K562 (cell line): ENCODE results near the gene EN1. TPM values are rescaled to one million over a fixed set of nuclear protein-coding genes. Genes with fewer than 3 reads are reported as not detected.

ENCODE experiments used
- ATAC-seq: fragments of 200-7000 bp; cut with Tn5 transposase; 3 replicates; pipeline ENCODE4 v1.9.1; 2020; ENCODE audit warnings: moderate library complexity
- Bru-seq: library from RNA; stranded (reverse); fragments of 400-500 nt; gene quantifications from one replicate; lab custom pipeline; 2021; lab: Mats Ljungman, UMichigan
- BruChase-seq, 2 experiments: library from RNA; stranded (reverse); fragments of 400-500 nt; gene quantifications; one replicate each; lab custom pipeline; 2021; lab: Mats Ljungman, UMichigan
- BruUV-seq: library from RNA; stranded (reverse); fragments of 400-500 nt; replicated peaks from 2 replicates; lab custom pipeline; 2021; lab: Mats Ljungman, UMichigan
- CTCF ChIA-PET: fragments of 300-600 bp; formaldehyde crosslinking; extraction: SDS; loops from one replicate; lab custom pipeline; 2021; ENCODE audit warnings: low intra/inter-chr PET ratio; lab: Yijun Ruan, JAX
- POLR2A ChIA-PET: fragments of 300-600, 350-650 bp; sonication (Branson Sonifier 250); formaldehyde crosslinking; extraction: SDS; loops from one replicate; lab custom pipeline; 2021; ENCODE audit warnings: antibody characterized with exemption, inconsistent platforms; lab: Yijun Ruan, JAX
- DNase-seq, 4 experiments: peaks; one replicate each; pipeline versions ENCODE4 v3.0.0 to v3.0.0-alpha.2; 2011 to 2018; ENCODE audit warnings: low spot score in 3 of 4, mixed read lengths in 3 of 4; ENCODE audit errors: extremely low read depth in 1 of 4
- FAIRE-seq: peaks from 2 replicates; lab custom pipeline; 2011; peaks lifted over from hg19 to GRCh38; lab: Jason Lieb, UNC
- H2AFZ ChIP-seq: 2 replicates; pipeline ENCODE4 v1.6.0; 2011; ENCODE audit warnings: low read depth, low read length, control low read depth, inconsistent platforms
- H3K27ac ChIP-seq: fragments of 200-600 bp; 3 replicates; pipeline ENCODE4 v1.8.0; 2011; ENCODE audit warnings: low read depth, mild to moderate bottlenecking, control low read depth, inconsistent platforms, low read length, moderate library complexity, mixed read lengths; ENCODE audit errors: extremely low read depth
- H3K27me3 ChIP-seq, 2 experiments: fragments of 300-600 bp in 1 of 2; 2 replicates in 1 of 2; 3 replicates in 1 of 2; pipeline versions ENCODE4 v1.6.0 to v1.8.0; 2011; ENCODE audit warnings: inconsistent platforms in 2 of 2, low read length in 2 of 2, mild to moderate bottlenecking in 1 of 2, mixed read lengths in 1 of 2, moderate library complexity in 1 of 2; ENCODE audit not compliant: control insufficient read depth in 2 of 2, insufficient read depth in 2 of 2
- H3K36me3 ChIP-seq: fragments of 300-600 bp; 3 replicates; pipeline ENCODE4 v1.8.0; 2011; ENCODE audit warnings: mild to moderate bottlenecking, low read length, inconsistent platforms; ENCODE audit not compliant: control insufficient read depth, insufficient read depth
- H3K4me1 ChIP-seq, 2 experiments: fragments of 200-600 bp in 1 of 2; replicated peaks in 1 of 2; 2 replicates in 1 of 2; 3 replicates in 1 of 2; pipeline versions ENCODE4 v1.5.1 to v1.8.0; 2011; ENCODE audit warnings: inconsistent platforms in 2 of 2, low read length in 2 of 2, mild to moderate bottlenecking in 1 of 2, mixed read lengths in 1 of 2, moderate library complexity in 1 of 2; ENCODE audit not compliant: control insufficient read depth in 2 of 2, insufficient read depth in 2 of 2
- H3K4me2 ChIP-seq: 2 replicates; pipeline ENCODE4 v1.6.1; 2011; ENCODE audit warnings: low read length, control low read depth, inconsistent platforms, mixed read lengths; ENCODE audit not compliant: insufficient read depth
- H3K4me3 ChIP-seq: fragments of 200-600 bp; sonication (generic), shearing (Covaris generic); 2 replicates; pipeline ENCODE4 v1.5.1; 2016; ENCODE audit warnings: control low read depth, inconsistent platforms
- H3K79me2 ChIP-seq: fragments of 200-600 bp; 3 replicates; pipeline ENCODE4 v1.8.0; 2011; ENCODE audit warnings: low read length, inconsistent platforms; ENCODE audit not compliant: control insufficient read depth, insufficient read depth
- H3K9ac ChIP-seq, 2 experiments: 2 replicates each; pipeline versions ENCODE4 v1.6.0 to v1.6.1; 2011; ENCODE audit warnings: low read depth in 2 of 2, low read length in 2 of 2, control low read depth in 1 of 2, inconsistent platforms in 1 of 2, mild to moderate bottlenecking in 1 of 2, mixed read lengths in 1 of 2; ENCODE audit not compliant: insufficient read depth in 1 of 2
- H3K9me1 ChIP-seq: one replicate; pipeline ENCODE4 v1.6.0; 2011; ENCODE audit warnings: inconsistent platforms, mild to moderate bottlenecking, low read length, moderate library complexity; ENCODE audit not compliant: control insufficient read depth, insufficient read depth
- H3K9me3 ChIP-seq: replicated peaks from 2 replicates; pipeline ENCODE4 v1.5.1; 2011; ENCODE audit warnings: low read depth, low read length, inconsistent platforms; ENCODE audit not compliant: control insufficient read depth, insufficient read depth
- H4K20me1 ChIP-seq: replicated peaks from 2 replicates; pipeline ENCODE4 v1.6.1; 2011; ENCODE audit warnings: low read length, inconsistent platforms, mixed read lengths; ENCODE audit not compliant: control insufficient read depth, insufficient read depth
- DPF2 ChIP-seq: fragments of 450-650 bp; IDR thresholded peaks from 2 replicates; pipeline ENCODE4 v1.6.1; 2016
- KAT7 ChIP-seq: sonication (generic); formaldehyde crosslinking; IDR thresholded peaks from 2 replicates; pipeline ENCODE4 v1.8.0; 2022; ENCODE audit warnings: missing genetic modification reagents, mild to moderate bottlenecking, borderline replicate concordance
- MCM5 ChIP-seq: fragments of 450-650 bp; IDR thresholded peaks from 2 replicates; pipeline ENCODE4 v1.6.1; 2016; ENCODE audit warnings: low read depth
- POLR2G ChIP-seq: fragments of 200-400 bp; formaldehyde crosslinking; IDR thresholded peaks from 2 replicates; pipeline ENCODE4 v1.6.1; 2017; ENCODE audit warnings: low read depth, mild to moderate bottlenecking, antibody characterized with exemption, low read length, moderate library complexity
- SRSF3 ChIP-seq: fragments of 200-400 bp; formaldehyde crosslinking; IDR thresholded peaks from 2 replicates; pipeline ENCODE4 v1.6.1; 2016; ENCODE audit warnings: mild to moderate bottlenecking, low read length, moderate library complexity; ENCODE audit not compliant: insufficient read depth
- WGBS: fragments of 100-300 bp; shearing (Covaris generic); methylation state at CpG from one replicate; pipeline ENCODE4 v1.1.6; 2016; ENCODE audit warnings: low coverage, mixed read lengths; ENCODE audit not compliant: insufficient coverage; ENCODE audit errors: missing lambda C conversion rate; 5-methylcytosine and 5-hydroxymethylcytosine counted together
- in situ Hi-C: fragments of 300-500 bp; cut with MboI; formaldehyde crosslinking; loops from 4 replicates; pipeline ENCODE4 v1.15.0; 2018; ENCODE audit warnings: inconsistent platforms, mixed read lengths
- intact Hi-C: fragments of 100-400 bp; cut with micrococcal nuclease; formaldehyde crosslinking; loops from 2 replicates; pipeline ENCODE4 v1.14.2; 2022
- long read RNA-seq, 3 experiments: library from polyadenylated mRNA in 2 of 3; library from RNA in 1 of 3; unstranded in 2 of 3; stranded (forward) in 1 of 3; transcript quantifications; one replicate each; pipeline ENCODE4 v2.0.0, GENCODE V29; 2019 to 2022
- polyA minus RNA-seq, 3 experiments: library from RNA; depleted of rRNA, polyadenylated mRNA; stranded (reverse); fragments of >200 nt; gene quantifications; 2 replicates each; pipeline ENCODE4 v1.2.3, GENCODE V29; 2011
- polyA plus RNA-seq, 8 experiments: library from polyadenylated mRNA; depleted of rRNA in 4 of 8; stranded (reverse) in 5 of 8; unstranded in 3 of 8; fragments of >200 nt; fragmentation: Nextera tagmentation in 2 of 8; fragmentation: Illumina TruSeq in 1 of 8; extraction: Ambion mirVana in 2 of 8; extraction: Trizol in 1 of 8; gene quantifications; 2 replicates each; pipeline versions ENCODE4 v1.2.1 to v1.2.3, GENCODE V29; 2011 to 2014; ENCODE audit warnings: inconsistent platforms in 1 of 8, missing spikeins in 1 of 8
- total RNA-seq, 7 experiments: library from RNA; depleted of rRNA in 6 of 7; stranded (reverse); fragments of >200 nt in 6 of 7; fragmentation: Illumina TruSeq in 2 of 7; extraction: Trizol in 2 of 7; gene quantifications; 2 replicates each; pipeline versions ENCODE4 v1.2.1 to v1.2.3, GENCODE V29; 2011 to 2021; ENCODE audit warnings: low replicate concordance in 1 of 7
- TF ChIP-seq, protein P1 (sequence below): IDR thresholded peaks from 2 replicates; pipeline ENCODE4 v1.6.1; 2016; ENCODE audit warnings: missing genetic modification characterization, missing compliant biosample characterization
- TF ChIP-seq, protein P2 (sequence below): fragments of 200-800 bp; sonication (Bioruptor generic); IDR thresholded peaks from 2 replicates; pipeline ENCODE4 v1.6.1; 2017; ENCODE audit warnings: missing genetic modification characterization, missing compliant biosample characterization

Gene EN1
- 1.1 TPM in 1 of 2 replicates, not detected in the other for total RNA-seq (2011; cell fraction: chromatin; rRNA removed; ENCODE audit: low replicate concordance)
- total RNA-seq (2011; cell fraction: nucleolus; rRNA removed) = 0.67 TPM in 1 of 2 replicates, not detected in the other
- not detected in 2 replicates for total RNA-seq (2011; cell fraction: nucleoplasm; rRNA removed)
- total RNA-seq (2014; rRNA removed) (1.5 and 1.9 TPM in 2 replicates), total RNA-seq (2014; rRNA removed; fragmentation: Illumina TruSeq; extraction: Trizol) (0.64 and 0.76 TPM in 2 replicates), total RNA-seq (2015; rRNA removed; fragmentation: Illumina TruSeq; extraction: Trizol) (0.51 and 0.75 TPM in 2 replicates), total RNA-seq (2021) (2.0 and 2.5 TPM in 2 replicates), polyA plus RNA-seq (2011; rRNA removed) (0.03 and 0.06 TPM in 2 replicates), polyA plus RNA-seq (2014; fragmentation: Illumina TruSeq; extraction: Trizol) (0.95 and 0.98 TPM in 2 replicates), polyA plus RNA-seq (2014; fragmentation: Nextera tagmentation; extraction: Ambion mirVana) (under 1 TPM; 0.06 to 0.10 TPM), polyA plus RNA-seq (2014; rRNA removed) (0.46 and 1.1 TPM in 2 replicates), polyA minus RNA-seq (2011; rRNA and poly(A)+ RNA removed) (0.30 and 0.32 TPM in 2 replicates), Bru-seq, nascent RNA (percentile 41 among the genes with signal in this experiment), BruChase-seq, experiment 1, labeled RNA remaining after a 2-hour chase (percentile 21 among the genes with signal in this experiment), BruChase-seq, experiment 2, labeled RNA remaining after a 6-hour chase (percentile 21 among the genes with signal in this experiment)
- 0.09 TPM in 1 of 2 replicates, not detected in the other for polyA plus RNA-seq (2011; cell fraction: cytosol; rRNA removed)
- 0.28 TPM in 1 of 2 replicates, not detected in the other for polyA plus RNA-seq (2011; cell fraction: nucleus; rRNA removed)
- polyA plus RNA-seq (2012) = 1.0 and 2.5 TPM in 2 replicates
- polyA minus RNA-seq (2011; cell fraction: cytosol; rRNA and poly(A)+ RNA removed) = 0.29 TPM in 1 of 2 replicates, not detected in the other
- 0.40 and 0.89 TPM in 2 replicates for polyA minus RNA-seq (2011; cell fraction: nucleus; rRNA and poly(A)+ RNA removed)
- long read RNA-seq, experiment 1, partial matches to known transcripts = 0 of 5 reads
- long read RNA-seq, experiment 1, other reads (novel, unspliced or antisense) = 1 of 5 reads
- long read RNA-seq, experiment 2, partial matches to known transcripts = 0 of 1 reads
- long read RNA-seq, experiment 2, other reads (novel, unspliced or antisense) = 1 of 1 reads
- long read RNA-seq, experiment 3 = 0 reads

DNA sequence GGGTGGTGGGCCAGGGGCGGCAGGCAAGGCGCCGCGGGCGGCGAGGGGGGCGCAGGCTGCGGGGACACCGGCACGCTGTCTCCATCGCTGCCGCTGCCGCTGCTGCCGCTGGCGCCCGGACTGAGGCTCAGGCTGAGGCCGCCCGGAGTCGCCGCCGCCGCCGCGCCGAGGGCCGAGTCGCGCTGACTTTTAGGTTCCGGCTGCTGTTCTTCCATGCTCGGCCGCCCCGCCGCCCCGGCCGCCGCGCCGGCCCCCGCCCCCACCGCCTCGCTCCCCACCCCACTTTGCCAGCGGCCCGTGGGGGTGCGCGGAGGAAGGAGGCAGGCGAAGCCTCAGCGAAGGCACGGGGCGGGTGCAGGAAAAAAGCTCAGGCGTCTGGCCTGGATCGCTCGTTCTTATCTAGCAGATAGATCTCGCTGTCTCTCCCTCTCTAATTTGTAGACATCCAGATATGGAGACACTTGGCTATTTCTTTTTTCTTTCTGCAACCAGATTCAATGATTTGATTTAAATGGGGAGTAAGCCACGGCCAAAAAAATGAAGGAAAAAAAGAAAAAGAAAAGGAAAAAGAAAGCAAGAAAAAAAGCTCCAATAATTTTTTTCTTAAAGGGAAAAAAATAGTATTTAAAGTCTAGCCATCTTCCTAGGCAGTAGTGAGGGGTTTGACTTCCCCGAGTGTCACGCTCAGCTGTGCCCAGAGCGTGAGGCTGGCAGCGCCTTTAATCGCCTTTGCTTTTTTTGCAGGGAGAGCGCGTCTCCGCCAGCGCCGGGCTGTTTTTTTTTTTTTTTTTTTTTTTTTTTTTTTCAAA is at the start of gene EN1:
Gene EN1, minus strand, starts transcription at position 696 of the 809 bp plus-strand sequence. Its CDS starts 481 bp downstream, at position 215.
- Histone ChIP-seq H3K36me3 (no peaks in the 10 kb centered on the region), H3K9me1 (no peaks in the 10 kb centered on the region), H4K20me1 (no peaks in the 10 kb centered on the region), H3K27me3 (peaks cover 17 to 28% of the 10 kb centered on the region in 2 experiments; a peak in 4 of 5 replicates), H3K4me1 (peaks cover 6 to 30% of the 10 kb centered on the region in 2 experiments; a peak in 4 of 5 replicates), H3K9ac (peak within 1 kb of the TSS in 1 of 2 experiments; percentile 85; a peak in 2 of 4 replicates), H2AFZ (peak within 1 kb of the TSS; percentile 77; the same call in 1 of the 2 replicates), H3K4me3 (peak within 1 kb of the TSS; percentile 38), H3K4me2 (peak within 1 kb of the TSS; percentile 46; the same call in 1 of the 2 replicates), H3K79me2 (no peaks in the 10 kb centered on the region), H3K27ac (no peak within 1 kb of the TSS), H3K9me3 (no peaks in the 10 kb centered on the region)
- BruUV-seq = no TSS peak
- in situ Hi-C loops (loop anchor here (10.0 kb wide), 1 partner anchor 202 kb away; no protein-coding TSS in a partner anchor), intact Hi-C loops (loop anchor here (10.0 kb wide), 1 partner anchor 82 kb away; no protein-coding TSS in a partner anchor)
- WGBS = 1% methylated on average over 19 of the region's 64 CpGs
- peak; percentile 70 for ATAC-seq
- DNase-seq = peak; percentile 29 to 63 (median 56)
- CTCF ChIA-PET = interaction anchor here (0.7 kb wide), 1 partner anchor 419 kb away, joined by 3 read pairs; no protein-coding TSS in a partner anchor
- POLR2A ChIA-PET = interaction anchor here (0.6 to 1.5 kb wide), 2 partner anchors 8 to 92 kb away, joined by 3 read pairs; no protein-coding TSS in a partner anchor
- peak; percentile 60 for FAIRE-seq
- TF ChIP-seq MCM5 (no peak), POLR2G (peak; percentile 11; the same call in 1 of the 2 replicates), KAT7 (0 out of 2 replicates have a peak, but pooled peaks have one; percentile 37), SRSF3 (no peak), DPF2 (0 out of 2 replicates have a peak, but pooled peaks have one; percentile 14)
- TF ChIP-seq, protein P1, sequence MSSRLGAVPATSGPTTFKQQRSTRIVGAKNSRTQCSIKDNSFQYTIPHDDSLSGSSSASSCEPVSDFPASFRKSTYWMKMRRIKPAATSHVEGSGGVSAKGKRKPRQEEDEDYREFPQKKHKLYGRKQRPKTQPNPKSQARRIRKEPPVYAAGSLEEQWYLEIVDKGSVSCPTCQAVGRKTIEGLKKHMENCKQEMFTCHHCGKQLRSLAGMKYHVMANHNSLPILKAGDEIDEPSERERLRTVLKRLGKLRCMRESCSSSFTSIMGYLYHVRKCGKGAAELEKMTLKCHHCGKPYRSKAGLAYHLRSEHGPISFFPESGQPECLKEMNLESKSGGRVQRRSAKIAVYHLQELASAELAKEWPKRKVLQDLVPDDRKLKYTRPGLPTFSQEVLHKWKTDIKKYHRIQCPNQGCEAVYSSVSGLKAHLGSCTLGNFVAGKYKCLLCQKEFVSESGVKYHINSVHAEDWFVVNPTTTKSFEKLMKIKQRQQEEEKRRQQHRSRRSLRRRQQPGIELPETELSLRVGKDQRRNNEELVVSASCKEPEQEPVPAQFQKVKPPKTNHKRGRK (tag) = peak; percentile 79
- TF ChIP-seq, protein P2, sequence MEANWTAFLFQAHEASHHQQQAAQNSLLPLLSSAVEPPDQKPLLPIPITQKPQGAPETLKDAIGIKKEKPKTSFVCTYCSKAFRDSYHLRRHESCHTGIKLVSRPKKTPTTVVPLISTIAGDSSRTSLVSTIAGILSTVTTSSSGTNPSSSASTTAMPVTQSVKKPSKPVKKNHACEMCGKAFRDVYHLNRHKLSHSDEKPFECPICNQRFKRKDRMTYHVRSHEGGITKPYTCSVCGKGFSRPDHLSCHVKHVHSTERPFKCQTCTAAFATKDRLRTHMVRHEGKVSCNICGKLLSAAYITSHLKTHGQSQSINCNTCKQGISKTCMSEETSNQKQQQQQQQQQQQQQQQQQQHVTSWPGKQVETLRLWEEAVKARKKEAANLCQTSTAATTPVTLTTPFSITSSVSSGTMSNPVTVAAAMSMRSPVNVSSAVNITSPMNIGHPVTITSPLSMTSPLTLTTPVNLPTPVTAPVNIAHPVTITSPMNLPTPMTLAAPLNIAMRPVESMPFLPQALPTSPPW = peak; percentile 56
